Tibial artery (tissue), 4 donors: ENCODE measurements around the gene PVALEF.
A peak's percentile ranks its signal among the peaks of the same experiment; 100 is the strongest.

ENCODE experiments used
- DNase-seq, 2 donors: peaks; one replicate each; pipeline ENCODE4 v3.0.0-alpha.2; 2019
- H3K27ac ChIP-seq, 2 donors: fragments of 200-600 bp; sonication (generic) in 1 of 2; 1 replicate in 1 of 2; 2 replicates in 1 of 2; pipeline ENCODE4 v1.5.1; 2018 to 2019; ENCODE audit warnings: mild to moderate bottlenecking in 1 of 2
- H3K27me3 ChIP-seq, 2 donors: fragments of 200-600 bp; sonication (generic) in 1 of 2; one replicate each; pipeline versions ENCODE4 v1.5.1 to v1.6.0; 2016 to 2019
- H3K36me3 ChIP-seq, 3 donors: fragments of 200-600 bp; sonication (generic) in 2 of 3; one replicate each; pipeline ENCODE4 v1.5.1; 2016 to 2019; ENCODE audit warnings: mild to moderate bottlenecking in 2 of 3
- H3K4me1 ChIP-seq, 4 donors: fragments of 200-600 bp; sonication (generic) in 2 of 4; 1 replicate in 3 of 4; 2 replicates in 1 of 4; pipeline ENCODE4 v1.5.1; 2016 to 2019
- H3K4me3 ChIP-seq, 2 donors: fragments of 200-600 bp; sonication (generic) in 1 of 2; 1 replicate in 1 of 2; 2 replicates in 1 of 2; pipeline ENCODE4 v1.5.1; 2018 to 2019; ENCODE audit warnings: mild to moderate bottlenecking in 2 of 2
- H3K9me3 ChIP-seq, 3 donors: fragments of 200-600 bp; sonication (generic) in 1 of 3; one replicate each; pipeline ENCODE4 v1.5.1; 2016 to 2019
- CTCF ChIP-seq, 2 experiments: fragments of 200-600 bp in 1 of 2; fragments of 450-650 bp in 1 of 2; IDR thresholded peaks; one replicate each; pipeline ENCODE4 v1.5.1; 2017 to 2019; ENCODE audit warnings: antibody characterized with exemption in 2 of 2, mild to moderate bottlenecking in 1 of 2, moderate library complexity in 1 of 2
- intact Hi-C: fragments of 100-400 bp; cut with DNase I; formaldehyde crosslinking; loops from one replicate; pipeline ENCODE4 v1.15.0; 2023; ENCODE audit warnings: low total_unique reads

PVALEF gene

GRCh38 chr17:81119223-81120148 is 45.8 kb upstream of the PVALEF start:
- H3K9me3 ChIP-seq: no peaks in the 10 kb centered on the region
- peaks cover 0 to 20% (median 8%) of the 10 kb centered on the region in 4 donors for H3K4me1 ChIP-seq
- no peak for TF ChIP-seq CTCF (IDR thresholded peaks at IDR 0.05)
- intact Hi-C loops: loop anchor here (10.0 kb wide), 1 partner anchor 465 kb away; no protein-coding TSS in a partner anchor
- DNase-seq: no peak
- peaks cover 0 to 8% (median 7%) of the 10 kb centered on the region in 3 donors for H3K36me3 ChIP-seq
- peaks cover 0 to 87% of the 10 kb centered on the region in 2 donors for H3K27me3 ChIP-seq
- peak overlapping the region; percentile 22 to 29 for H3K4me3 ChIP-seq
- no peak overlapping the region for H3K27ac ChIP-seq

GRCh38 chr17:81120149-81120484 is 45.2 kb upstream of the PVALEF start:
- intact Hi-C loops: loop anchor here (10.0 kb wide), 1 partner anchor 465 kb away; no protein-coding TSS in a partner anchor
- Histone ChIP-seq H3K4me3 (no peak overlapping the region), H3K4me1 (peaks cover 0 to 20% (median 8%) of the 10 kb centered on the region in 4 donors), H3K9me3 (no peaks in the 10 kb centered on the region), H3K27ac (no peak overlapping the region), H3K27me3 (peaks cover 0 to 89% of the 10 kb centered on the region in 2 donors), H3K36me3 (peaks cover 0 to 8% (median 7%) of the 10 kb centered on the region in 3 donors)
- DNase-seq: no peak
- TF ChIP-seq CTCF (IDR thresholded peaks at IDR 0.05): no peak

- H3K27ac ChIP-seq: no peak overlapping the region
- intact Hi-C loops: loop anchor here (10.0 kb wide), 1 partner anchor 464 kb away; no protein-coding TSS in a partner anchor
- peaks cover 0 to 7% (median 6%) of the 10 kb centered on the region in 3 donors for H3K36me3 ChIP-seq
- no peak for DNase-seq
- no peak for TF ChIP-seq CTCF (IDR thresholded peaks at IDR 0.05)
- peaks cover 0 to 88% of the 10 kb centered on the region in 2 donors for H3K27me3 ChIP-seq
- no peaks in the 10 kb centered on the region for H3K9me3 ChIP-seq
- no peak overlapping the region for H3K4me3 ChIP-seq
- peaks cover 0 to 20% (median 8%) of the 10 kb centered on the region in 4 donors for H3K4me1 ChIP-seq
Measured at GRCh38 chr17:81120695-81121621, 44.3 kb upstream of the PVALEF start.

GRCh38 chr17:81121841-81122733 is 43.2 kb upstream of the PVALEF start:
- H3K4me1 ChIP-seq: peaks cover 0 to 15% (median 8%) of the 10 kb centered on the region in 4 donors
- H3K4me3 ChIP-seq: no peak overlapping the region
- H3K9me3 ChIP-seq: no peaks in the 10 kb centered on the region
- H3K27ac ChIP-seq: no peak overlapping the region
- intact Hi-C loops: loop anchor here (10.0 kb wide), 1 partner anchor 463 kb away; no protein-coding TSS in a partner anchor
- peaks cover 0 to 84% of the 10 kb centered on the region in 2 donors for H3K27me3 ChIP-seq
- DNase-seq: no peak
- TF ChIP-seq CTCF (IDR thresholded peaks at IDR 0.05): no peak
- no peaks in the 10 kb centered on the region for H3K36me3 ChIP-seq
